GM06990 (cell line): Measurements from ENCODE around the gene SNTG2.

Source experiments
- DNase-seq: peaks from one replicate; pipeline ENCODE4 v3.0.0-alpha.2; 2011; ENCODE audit not compliant: insufficient read length; ENCODE audit errors: extremely low read depth
- H3K27me3 ChIP-seq: replicated peaks from 2 replicates; pipeline ENCODE4 v1.6.0; 2011; ENCODE audit warnings: low read length; ENCODE audit not compliant: control insufficient read depth, insufficient read depth
- H3K36me3 ChIP-seq: 2 replicates; pipeline ENCODE4 v1.5.1; 2011; ENCODE audit warnings: low read length; ENCODE audit not compliant: control insufficient read depth, insufficient read depth
- H3K4me3 ChIP-seq: replicated peaks from 2 replicates; pipeline ENCODE4 v1.5.1; 2011; ENCODE audit warnings: low read depth, mild to moderate bottlenecking, control low read depth, low read length
- TF ChIP-seq, protein P1 (sequence below): IDR thresholded peaks from 2 replicates; pipeline ENCODE4 v1.5.1; 2011; ENCODE audit warnings: low read length, control low read depth, mild to moderate bottlenecking, inconsistent platforms; ENCODE audit not compliant: insufficient read depth, poor library complexity, severe bottlenecking

Gene SNTG2

DNA sequence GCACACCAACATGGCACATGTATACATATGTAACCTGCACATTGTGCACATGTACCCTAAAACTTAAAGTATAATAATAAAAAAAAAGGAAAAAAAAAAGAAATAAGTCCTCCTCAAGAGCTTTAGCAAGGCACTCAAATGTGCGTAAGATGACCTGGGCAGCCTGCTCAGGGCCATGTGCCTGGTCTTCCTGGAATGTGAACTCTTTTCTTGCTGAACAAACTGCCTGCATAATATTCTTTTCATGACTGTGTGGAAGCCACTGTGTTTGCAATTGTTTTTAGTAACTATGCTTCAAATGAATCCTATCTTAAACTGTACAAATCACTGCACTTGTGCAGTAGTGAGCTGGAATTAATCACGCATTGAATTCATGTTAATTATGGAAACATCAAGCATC is 294.5 kb downstream of the SNTG2 start:
- H3K36me3 ChIP-seq, result no peaks in the 10 kb centered on the region
- DNase-seq, result no peak
- no peaks in the 10 kb centered on the region for H3K27me3 ChIP-seq
- no peak overlapping the region for H3K4me3 ChIP-seq
- TF ChIP-seq, protein P1, sequence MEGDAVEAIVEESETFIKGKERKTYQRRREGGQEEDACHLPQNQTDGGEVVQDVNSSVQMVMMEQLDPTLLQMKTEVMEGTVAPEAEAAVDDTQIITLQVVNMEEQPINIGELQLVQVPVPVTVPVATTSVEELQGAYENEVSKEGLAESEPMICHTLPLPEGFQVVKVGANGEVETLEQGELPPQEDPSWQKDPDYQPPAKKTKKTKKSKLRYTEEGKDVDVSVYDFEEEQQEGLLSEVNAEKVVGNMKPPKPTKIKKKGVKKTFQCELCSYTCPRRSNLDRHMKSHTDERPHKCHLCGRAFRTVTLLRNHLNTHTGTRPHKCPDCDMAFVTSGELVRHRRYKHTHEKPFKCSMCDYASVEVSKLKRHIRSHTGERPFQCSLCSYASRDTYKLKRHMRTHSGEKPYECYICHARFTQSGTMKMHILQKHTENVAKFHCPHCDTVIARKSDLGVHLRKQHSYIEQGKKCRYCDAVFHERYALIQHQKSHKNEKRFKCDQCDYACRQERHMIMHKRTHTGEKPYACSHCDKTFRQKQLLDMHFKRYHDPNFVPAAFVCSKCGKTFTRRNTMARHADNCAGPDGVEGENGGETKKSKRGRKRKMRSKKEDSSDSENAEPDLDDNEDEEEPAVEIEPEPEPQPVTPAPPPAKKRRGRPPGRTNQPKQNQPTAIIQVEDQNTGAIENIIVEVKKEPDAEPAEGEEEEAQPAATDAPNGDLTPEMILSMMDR, result no peak

DNA sequence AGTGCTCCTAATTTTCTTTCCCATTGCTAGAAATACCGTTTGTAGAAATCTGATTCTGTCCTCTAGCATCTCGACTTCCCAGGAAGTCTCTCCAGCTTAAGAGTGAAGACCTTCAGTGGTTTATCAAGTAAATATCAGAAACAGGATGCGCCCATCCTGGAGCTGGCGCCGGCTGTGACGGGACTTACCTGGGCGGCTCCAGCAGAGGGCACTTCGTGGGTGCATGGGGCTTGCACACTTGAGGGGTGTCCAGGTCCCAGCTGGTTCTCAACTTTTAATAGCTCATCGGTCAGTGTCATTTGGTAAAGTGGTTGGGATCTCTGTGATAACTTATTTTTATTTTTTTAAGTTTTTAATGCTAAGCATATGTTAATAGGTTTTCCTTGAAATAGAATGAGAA is 295.6 kb downstream of the SNTG2 start:
- TF ChIP-seq, protein P1, result no peak
- no peak for DNase-seq
- no peak overlapping the region for H3K4me3 ChIP-seq

DNA sequence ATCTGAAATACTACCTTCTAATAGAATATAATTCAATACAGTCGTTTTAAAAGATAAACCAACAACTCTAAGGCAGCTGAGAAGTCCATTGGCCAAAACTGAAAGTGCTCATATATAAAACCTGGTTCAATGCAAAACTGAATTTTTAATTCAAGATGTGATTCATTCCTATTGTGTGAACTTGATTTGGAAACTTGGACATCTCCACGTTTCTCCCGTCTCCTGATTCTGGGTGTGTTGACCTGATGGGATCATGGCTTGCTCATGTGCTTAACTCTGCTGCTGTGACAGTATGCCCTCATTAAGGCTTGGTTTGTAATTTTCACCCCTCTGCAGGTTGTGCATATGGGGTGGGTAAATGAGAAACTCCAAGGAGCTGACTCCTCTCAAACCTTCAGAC is 296.3 kb downstream of the SNTG2 start:
- Histone ChIP-seq H3K27me3 (no peaks in the 10 kb centered on the region), H3K36me3 (no peaks in the 10 kb centered on the region), H3K4me3 (no peak overlapping the region)
- no peak for DNase-seq
- TF ChIP-seq, protein P1, result no peak

More for the DNA sequence above, 295.6 kb downstream of the SNTG2 start:
- Histone ChIP-seq H3K36me3 (no peaks in the 10 kb centered on the region), H3K27me3 (no peaks in the 10 kb centered on the region)

DNA sequence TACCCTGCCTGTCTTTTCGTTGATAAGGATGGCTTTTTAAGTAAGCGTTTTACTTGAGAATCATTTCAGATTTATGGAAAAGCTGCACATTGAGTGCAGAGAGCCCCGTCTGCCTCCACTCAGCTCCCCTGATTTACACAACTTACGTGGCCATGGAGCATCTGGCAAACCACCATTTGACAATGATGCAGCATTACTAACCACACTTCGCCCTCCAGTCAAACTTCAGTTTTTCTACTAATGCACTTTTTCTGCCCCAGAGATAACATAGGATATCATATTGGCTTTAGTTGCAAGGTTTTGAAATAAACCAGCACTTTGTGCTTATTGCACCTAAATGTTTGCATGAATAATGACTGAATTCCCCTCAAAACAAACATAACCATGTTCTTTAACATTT is 297.5 kb downstream of the SNTG2 start:
- H3K4me3 ChIP-seq, result no peak overlapping the region
- TF ChIP-seq, protein P1, result no peak
- no peaks in the 10 kb centered on the region for H3K27me3 ChIP-seq
- no peak for DNase-seq
- no peaks in the 10 kb centered on the region for H3K36me3 ChIP-seq

DNA sequence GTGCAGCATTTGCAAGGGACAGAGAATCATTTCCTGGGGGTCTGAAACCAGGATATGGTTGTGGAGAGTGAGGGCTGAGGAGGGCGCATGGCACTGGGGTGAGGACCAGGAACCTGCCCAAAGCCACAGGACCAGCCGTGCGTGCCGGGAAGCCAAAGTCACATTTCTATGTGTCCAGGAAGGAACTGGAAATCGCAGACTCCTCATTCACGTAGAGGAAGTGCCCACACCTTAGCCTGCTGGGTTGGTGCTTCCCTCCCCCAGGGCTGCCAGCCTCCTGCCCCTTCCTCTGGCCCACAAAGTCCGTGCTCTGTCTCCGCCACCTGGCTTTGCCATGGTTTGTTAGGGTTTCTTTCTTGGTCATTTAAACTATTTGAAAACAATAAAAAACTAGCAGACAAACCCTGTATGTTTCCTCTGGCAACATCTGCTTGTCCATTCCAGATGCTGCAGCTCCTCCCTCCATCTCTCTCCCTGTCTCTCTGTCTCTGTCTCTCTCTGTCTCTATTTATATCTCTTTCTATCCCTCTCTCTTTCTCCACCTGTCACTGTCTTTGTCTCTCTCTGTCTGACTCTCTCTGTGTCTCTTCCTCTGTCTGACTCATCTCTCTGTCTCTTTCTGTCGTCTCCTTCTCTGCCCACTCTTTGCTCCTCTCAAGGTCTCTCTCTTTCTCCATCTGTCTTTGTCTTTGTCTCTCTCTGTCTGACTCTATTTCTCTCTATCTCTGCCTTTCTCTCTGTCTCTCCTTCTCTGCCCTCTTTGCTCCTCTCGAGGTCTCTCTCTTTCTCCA is 299.4 kb downstream of the SNTG2 start:
- no peaks in the 10 kb centered on the region for H3K36me3 ChIP-seq
- no peak overlapping the region for H3K4me3 ChIP-seq
- no peaks in the 10 kb centered on the region for H3K27me3 ChIP-seq
- DNase-seq, result no peak
- TF ChIP-seq, protein P1, result no peak

DNA sequence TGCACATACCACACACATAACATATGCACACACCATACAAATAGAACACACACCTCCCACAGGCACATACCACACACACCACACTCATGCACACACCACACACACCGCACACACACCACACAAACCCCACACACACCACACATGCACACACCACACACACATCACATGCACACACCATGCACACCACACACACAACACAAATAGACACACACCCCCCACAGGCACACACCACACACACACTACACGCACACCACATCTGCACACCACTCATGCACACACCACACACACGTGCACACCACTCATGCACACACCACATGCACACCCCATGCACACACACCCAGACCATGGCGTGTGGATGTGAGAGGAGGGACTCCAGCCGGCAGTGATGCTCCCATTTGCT is 300.9 kb downstream of the SNTG2 start:
- no peak for DNase-seq
- no peaks in the 10 kb centered on the region for H3K27me3 ChIP-seq

More for the DNA sequence above, 300.9 kb downstream of the SNTG2 start:
- TF ChIP-seq, protein P1, result no peak
- no peaks in the 10 kb centered on the region for H3K36me3 ChIP-seq
- no peak overlapping the region for H3K4me3 ChIP-seq
